DMS153 treated with DMSO at 0.1 percent for 48 hours (cell line): ENCODE results near the gene KISS1R.

Source experiments
- DNase-seq: peaks from one replicate; lab custom pipeline; 2025; ENCODE audit not compliant: unreplicated experiment; lab: John Stamatoyannopoulos, UW

The KISS1R gene

DNA sequence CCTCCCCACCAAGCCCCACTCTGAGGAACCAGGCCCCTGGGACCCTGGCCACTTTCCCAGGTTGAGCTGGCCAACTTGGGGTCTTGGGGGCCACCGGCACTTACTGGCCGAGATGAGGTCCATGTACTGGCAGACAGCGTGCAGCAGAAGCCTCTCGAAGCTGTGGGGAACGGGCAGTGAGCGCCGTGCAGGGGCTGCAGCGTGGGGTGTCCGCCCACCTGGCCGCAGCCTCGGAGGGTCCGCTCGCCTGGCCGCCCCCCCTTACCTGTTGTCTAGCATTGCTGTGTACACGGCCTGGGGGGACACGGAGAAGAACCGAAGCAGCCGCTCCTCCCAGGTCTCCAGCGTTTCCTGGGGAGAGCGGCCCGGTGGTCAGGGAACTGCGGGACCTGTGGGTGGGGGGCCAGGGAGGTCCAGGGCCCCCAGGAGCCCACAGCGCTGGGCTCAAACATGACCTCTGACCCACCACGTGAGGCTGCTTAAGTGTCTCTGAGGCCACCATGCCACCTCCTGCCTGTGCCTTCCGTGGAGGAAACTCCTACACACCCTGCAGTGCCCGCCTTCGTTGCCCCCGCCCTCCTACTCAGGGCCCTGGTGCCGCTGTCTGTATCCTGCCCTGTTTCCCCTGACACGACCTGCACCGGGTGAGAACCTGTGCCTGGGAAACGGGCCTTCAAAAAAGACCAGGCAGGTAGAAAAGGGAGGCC, 17.6 kb upstream of the KISS1R start:
- no peak for DNase-seq

DNA sequence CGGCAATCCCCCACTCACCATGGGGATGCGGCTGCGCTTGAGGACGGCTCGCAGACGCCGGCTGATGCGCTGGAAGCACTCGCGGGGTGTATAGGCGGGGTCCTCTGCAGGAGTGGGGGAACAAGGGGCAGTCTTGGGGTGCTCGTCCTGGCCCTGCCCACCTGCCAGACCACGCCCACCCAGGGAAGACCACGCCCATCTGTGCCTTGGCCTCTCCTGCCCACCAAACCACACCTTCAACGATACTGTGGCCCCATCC, 17.2 kb upstream of the KISS1R start:
- no peak for DNase-seq

DNA sequence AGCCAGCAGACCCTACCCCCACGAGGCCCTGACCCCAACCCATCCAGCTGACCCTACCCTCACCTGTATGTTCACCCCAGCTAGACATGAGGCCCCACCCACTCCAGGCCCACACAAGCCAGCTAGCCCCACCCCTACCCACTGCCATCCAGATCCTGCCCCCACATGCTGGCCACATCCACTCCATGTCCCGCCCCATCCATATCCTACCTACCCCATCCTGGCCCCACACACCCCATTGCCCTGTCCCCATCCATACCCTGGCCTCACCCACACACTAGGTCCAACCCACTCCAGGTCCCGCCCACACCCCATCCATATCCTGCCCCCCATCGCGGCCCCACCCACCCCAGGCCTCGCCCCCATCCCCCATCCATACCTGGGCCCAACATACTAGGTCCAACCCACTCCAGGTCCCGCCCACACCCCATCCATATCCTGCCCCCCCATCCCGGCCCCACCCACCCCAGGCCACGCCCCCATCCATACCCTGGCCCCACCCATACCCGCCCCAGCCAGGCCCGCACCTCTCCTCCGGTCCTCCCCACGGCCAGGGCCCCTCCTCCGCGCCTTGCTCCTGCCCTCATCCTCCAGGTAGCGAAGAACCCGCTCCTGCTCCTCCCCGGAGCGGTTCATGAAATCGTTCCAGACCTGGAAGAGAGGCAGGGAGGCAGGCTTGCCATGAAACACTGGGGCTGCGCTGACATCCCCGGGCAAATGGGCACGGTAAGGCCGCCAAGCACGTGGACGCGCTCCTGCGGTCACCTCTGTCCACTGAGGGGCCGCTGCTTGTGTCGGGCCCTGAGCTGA, 16.6 kb upstream of the KISS1R start:
- no peak for DNase-seq

DNA sequence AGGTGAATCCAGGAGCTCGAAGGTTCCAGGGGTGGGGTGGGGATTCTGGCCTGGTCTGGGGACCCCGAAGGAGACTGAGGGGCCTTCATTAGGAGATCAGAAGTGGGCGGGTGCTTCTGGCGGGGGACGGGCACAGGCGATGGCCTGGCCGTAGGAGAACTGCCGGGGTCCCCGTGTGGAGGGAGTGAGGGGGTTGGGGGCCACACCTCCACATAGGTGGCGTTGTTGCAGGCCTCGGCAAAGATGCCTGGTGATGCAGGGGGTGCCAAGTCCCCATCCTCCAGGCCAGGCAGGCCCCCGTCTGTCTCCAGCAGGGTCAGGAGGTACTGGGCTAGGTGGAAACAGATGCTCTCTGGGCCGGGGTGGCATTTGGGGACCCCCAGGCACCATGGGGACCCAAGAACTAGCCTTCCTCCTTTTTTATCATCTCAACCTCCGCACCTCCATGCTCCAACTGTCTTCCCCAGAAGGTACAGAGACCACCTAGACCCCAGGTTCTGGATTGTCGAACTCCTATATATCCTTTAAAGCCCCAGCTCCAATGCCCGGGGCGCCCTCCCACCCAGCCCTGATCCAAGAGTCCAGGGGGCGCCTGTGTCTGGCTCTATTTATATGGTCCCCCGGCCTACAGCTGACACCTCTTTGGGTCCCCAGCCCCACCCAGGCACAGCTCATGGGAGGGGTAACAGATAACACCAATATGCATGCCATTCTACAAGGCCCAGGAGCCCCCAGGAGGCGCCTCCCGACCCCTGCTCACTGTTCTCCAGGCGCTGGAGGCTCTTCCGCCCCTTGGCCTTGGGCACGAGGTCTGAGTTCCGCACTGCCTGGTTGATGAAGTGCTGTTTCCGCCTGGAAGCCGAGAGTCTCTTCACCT, 15.7 kb upstream of the KISS1R start:
- DNase-seq = no peak

DNA sequence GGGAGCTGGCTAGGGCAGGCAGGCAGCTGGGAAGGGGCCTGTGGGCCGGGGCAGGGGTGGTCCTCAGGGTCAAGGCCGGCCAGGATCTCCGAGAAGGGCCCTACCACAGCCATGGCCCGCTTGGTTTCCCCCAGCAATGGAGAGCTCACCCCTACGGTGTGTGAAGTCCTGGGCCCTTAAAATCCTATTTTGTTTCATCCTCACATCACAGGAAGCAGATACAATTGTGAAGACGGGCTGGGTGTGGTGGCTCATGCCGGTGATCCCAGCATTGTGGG, 15.1 kb upstream of the KISS1R start:
- DNase-seq = no peak

DNA sequence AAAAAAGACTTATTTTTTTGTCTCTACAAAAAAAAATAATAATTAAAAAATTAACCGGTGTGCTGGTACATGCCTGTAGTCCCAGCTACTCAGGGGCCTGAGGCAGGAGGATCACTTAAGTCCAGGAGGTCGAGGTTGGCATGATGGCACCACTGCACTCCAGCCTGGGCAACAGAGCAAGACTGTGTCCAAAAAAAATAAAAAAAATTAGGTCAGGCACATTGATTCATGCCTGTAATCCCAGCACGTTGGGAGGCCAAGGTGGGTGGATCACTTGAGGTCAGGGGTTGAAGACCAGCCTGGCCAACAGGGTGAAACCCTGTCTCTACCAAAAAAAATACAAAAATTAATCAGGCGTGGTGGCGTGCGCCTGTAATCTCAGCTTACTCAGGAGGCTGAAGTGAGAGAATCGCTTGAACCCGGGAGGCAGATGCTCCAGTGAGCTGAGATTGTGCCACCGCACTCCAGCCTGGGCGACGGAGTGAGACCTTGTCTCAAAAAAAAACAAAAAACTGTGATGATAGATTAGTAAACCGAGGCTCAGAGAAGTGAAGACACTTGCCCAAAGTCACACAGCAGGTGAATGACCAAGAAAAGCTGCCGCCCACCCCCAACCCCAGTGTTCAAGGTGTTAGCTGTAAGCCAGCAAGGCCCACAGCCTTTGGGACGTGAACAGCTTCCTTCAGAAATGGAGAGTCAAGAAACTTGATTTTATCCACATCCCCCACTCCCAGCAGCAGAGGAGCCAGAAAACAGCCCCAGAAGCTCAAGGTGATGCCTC, 14.5 kb upstream of the KISS1R start:
- DNase-seq = no peak

DNA sequence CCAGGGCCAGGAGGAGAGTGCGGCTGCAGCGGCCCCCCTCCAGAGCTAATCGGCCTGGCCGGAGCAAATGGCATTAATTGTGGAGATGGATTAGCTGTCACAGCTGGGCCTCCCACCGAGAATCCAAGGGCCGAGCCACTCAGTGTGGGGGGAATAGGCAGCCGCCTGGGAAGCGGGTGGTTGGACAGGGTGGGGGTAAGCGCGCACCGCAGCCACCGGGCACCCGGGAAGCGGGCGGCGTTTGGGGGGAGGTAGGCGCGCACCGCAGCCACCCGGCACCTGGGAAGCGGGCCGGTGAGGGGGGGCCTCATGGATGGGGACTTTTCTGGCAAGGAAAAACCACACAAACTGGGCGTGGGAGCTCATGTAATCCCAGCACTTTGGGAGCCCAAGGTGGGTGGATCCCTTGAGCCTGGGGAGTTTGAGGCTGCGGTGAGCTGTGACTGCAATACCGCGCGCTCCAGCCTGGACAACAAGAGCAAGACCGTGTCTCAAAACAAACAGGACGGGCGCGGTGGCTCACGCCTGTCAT, 13.8 kb upstream of the KISS1R start:
- DNase-seq = no peak

DNA sequence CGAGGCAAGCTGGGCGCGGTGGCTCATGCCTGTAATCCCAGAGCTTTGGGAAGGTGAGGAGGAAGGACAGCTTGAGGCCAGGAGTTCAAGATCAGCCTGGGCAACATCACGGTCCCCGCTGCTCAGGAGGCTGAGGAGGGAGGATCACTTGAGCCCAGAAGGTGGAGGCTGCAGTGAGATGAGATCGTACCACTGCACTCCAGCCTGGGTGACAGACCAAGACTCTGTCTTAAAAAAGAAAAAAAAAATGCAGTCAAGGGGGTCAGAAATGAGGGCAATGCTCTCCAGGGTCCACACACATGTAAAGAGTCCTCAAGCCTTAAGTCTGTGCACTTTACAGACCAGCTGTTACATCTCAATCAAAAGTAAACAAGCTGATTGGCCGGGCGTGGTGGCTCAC, 12.6 kb upstream of the KISS1R start:
- no peak for DNase-seq

DNA sequence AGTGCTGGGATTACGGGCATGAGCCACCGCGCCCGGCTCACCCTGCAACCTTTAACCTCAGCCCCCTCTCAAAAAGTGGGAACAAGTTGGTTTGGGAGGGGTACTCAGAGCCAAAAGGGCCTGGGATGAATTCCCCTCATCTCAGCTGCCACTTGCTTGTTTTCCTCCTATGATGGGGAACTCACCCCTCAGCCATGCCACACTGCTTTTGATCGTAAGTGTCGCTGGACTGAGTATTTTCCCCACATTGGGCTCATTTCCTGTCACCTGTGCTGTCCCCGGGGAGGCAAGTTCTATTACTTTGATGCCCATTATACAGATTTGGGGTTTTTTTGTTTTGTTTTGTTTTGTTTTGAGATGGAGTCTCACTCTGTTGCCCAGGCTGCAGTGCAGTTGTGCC, 10.7 kb upstream of the KISS1R start:
- DNase-seq = no peak

DNA sequence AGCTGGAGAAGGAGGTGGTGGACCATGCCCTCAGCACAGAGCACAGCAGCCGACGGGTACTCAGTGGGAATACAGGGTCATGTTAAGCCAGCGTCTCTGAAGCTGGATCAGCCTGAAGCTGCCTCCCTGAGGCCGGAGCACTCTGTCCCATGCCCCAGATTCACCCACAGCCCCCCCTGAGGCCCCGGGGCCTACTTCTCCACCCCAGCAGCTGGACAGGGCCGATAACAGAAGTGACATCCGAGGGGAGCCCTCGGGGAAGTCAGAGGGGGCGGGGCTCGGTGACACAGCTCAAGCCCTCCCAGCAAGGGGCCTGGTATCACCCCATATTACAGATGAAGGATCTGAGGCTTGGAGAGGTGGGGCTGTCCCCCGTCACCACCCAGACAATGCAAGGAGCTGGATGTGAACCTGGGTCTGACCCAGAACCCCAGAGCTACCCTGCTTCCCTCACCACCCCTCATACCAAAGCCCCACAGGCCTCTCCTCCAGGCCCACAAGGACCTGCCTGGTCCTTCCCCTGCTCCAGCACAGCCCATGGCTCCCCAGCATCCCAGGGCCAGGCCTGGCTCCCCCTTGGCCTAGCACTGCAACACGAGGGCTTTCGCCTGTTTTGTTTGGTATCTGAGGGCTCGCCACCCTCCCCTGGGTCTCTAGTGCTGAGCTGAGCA, 9.8 kb upstream of the KISS1R start:
- DNase-seq = no peak

DNA sequence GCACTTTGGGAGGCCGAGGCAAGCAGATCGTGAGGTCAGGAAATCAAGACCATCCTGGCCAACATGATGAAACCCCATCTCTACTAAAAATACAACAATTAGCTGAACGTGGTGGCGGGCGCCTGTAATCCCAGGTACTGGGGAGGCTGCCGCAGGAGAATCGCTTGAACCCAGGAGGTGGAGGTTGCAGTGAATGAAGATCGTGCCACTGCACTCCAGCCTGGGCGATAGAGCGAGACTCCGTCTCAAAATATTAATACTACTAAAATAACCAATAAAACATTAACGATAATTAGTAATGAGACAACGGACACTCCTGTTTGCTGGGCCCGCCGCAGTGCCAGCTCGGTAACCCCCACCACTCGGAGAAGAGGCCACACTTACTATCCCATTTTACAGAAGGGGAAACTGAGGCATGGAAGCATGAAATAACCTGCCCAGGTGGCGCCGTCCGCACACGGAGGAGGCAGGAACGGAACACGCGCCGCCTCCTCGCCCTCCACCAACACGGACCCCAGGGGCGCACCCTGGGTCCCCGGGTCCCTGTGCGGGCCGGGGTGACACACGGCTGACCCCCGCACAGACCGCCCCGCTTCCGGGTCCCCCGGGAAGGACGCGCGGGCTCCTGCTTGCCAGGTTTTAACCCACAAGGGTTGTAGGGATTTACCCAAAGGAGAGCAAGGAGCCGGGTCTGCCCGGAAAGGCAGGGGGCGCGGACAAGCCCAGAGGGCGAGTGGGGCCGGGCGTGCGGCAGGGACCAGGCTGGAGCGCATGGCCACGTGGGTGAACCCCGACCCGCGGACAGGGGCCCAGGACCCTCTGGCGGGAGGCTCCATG, 5.7 kb upstream of the KISS1R start:
- no peak for DNase-seq

DNA sequence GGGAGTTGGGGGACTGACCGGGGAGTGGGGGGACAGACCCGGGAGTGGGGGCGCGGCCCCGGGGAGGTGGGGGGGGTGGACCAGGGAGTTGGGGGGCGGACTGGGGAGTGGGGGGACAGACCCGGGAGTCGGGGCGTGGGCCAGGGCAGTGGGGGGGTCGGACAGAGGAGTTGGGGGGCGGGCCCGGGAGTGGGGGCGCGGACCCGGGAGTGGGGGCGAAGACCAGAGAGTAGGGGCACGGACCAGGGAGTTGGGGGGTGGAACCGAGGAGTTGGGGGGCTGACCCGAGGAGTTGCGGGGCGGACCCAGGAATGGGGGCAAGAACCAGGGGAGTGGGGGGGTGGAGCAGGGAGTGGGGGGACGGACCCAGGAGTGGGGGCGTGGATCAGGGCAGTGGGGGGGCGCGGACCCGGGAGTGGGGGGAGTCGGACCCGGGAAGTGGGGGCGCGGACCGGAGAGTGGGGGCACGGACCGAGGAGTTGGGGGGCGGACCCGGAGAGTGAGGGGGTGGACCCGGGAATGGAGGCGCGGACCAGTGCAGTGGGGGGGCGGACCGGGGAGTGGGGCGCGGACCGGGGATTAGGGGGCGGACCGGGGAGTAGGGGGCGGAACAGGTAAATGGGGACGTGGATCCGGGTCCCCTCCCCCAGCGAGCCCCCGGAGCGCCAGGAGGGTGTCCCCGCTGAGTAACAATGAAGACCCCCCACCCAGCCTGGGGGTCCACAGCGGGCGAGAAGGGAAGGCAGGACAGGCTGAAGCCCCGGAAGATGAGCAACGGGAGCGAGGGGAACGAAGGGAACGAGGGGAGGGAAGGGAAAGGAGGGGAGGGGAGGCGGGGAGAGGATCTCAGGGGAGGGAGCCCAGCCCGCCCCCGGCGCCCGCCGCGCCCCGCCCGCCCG, 4.7 kb upstream of the KISS1R start:
- DNase-seq = no peak

DNA sequence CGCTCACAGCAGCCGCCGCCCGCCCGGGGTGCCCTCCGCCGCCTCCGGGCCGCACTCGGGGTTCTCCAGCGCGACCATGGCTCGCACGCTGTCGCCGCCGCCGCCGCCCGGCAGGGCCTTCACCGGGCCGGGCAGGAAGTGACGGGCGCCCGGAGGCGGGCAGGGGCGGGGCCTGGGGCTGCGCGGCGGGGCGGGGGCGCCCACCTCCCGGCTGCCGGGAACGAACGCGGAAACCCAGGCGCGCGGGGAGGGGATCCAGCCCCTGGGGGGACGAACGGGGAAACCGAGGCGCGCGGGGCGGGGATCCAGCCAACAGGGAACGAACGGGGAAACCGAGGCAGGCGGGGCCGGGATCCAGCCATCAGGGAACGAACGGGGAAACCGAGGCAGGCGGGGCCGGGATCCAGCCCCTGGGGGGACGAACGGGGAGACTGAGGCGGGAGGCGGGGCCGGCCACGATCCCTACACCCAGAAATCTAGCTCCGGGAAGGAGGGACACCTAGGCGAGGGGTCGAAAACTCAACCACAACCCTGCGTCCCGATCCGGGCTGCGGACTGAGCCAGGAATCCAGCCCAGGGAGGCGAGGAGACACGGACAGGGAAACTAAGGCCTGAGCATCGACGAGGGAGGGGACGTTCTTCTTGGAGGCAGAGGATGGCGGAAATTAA, 3.9 kb upstream of the KISS1R start, which contains the start of gene R3HDM4:
R3HDM4 (minus strand) TSS at position 140 of the 669 bp plus-strand sequence; CDS start at position 78, 62 bp downstream.
- DNase-seq = no peak

DNA sequence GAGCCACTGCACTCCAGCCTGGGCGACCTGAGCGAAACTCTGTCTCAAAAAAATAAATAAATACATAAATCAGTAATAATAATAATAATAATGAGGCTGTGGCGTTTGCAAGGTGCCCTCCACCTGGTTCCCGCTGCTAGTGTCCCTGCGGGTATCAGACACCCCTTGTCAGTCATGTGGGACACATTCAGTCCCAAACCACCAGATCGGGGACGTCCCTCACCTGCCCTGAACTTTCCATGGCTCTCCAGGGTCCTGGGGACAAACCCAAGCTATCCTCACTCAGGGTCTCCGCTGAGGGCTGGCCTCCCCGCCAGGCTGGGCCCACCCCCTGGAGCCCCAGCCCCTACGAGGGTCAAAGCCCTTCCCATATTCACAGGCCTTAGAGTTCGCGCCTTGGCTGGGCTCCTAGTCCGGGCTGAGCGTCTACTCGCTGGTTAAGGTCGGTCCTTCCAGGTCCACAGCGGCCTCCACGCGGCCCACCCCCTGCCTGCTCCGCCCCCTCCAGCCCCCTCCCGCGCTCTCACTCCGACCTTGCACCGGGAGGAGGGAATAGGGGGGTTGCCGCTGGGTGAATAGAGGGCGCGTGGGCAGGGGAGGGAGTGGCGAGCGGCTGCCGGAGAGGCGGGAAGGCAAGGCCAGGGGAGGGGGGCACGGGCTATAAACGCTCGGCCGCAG, 349 bp upstream of the KISS1R start:
- DNase-seq = no peak

DNA sequence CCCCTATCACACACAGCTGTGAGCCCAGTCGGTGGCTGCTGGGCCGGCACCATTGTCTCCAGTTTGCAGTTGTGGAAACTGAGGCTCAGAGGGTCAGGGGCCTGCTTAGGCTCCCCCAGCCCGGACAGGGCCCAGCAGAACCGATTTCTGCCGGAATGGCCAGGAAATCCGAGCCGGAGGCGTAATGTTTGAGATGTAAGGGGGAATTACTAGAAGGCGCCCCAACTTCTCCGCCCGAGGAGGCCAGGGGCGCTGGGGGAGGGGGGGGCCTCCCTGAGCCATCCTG, 962 bp downstream of the KISS1R start:
- DNase-seq = no peak

DNA sequence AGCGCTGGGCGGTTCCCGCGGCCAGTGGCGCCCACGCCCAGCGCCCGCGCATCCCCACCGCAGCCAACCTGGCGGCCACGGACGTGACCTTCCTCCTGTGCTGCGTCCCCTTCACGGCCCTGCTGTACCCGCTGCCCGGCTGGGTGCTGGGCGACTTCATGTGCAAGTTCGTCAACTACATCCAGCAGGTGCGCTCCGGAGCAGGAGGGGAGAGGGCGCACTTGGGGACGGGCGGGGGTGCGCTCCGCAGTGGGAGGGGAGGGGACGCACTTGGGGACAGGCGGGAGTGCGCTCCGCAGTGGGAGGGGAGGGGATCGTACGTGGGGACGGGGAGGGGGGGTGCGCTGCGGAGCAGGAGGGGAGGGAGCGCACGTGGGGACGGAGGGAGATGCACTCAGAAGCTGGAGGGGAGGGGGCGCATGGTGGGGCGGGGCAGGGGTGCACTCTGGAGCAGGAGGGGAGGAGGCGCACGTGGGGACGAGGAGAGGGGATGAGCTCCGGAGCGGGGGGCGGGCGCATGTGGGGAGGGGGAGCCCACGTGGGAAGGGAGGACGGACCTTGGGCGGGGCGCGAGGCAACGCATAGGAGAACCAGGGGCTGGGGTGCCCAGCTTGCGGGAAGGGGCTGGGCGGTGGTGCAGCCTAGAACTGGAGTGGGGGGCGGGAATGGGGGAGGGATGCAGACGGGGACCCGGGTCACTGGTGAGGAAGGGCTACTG, 1.5 kb downstream of the KISS1R start:
- no peak for DNase-seq
